DND-41 (cell line): ENCODE results near the gene PTPRC.
"Not testable (repeated sequence)": the region's sequence is repeated elsewhere in the genome, so short reads cannot be mapped to it uniquely, and the experiment has no call there.

Source experiments
- EZH2 ChIP-seq: IDR thresholded peaks from 3 replicates; pipeline ENCODE4 v1.6.1; 2012; ENCODE audit warnings: borderline replicate concordance, low read depth, mild to moderate bottlenecking, moderate library complexity, low read length, inconsistent platforms; ENCODE audit not compliant: severe bottlenecking
- TF ChIP-seq, protein P1 (sequence below): IDR thresholded peaks from 2 replicates; pipeline ENCODE4 v1.5.1; 2012; ENCODE audit warnings: borderline replicate concordance, low read length, moderate library complexity, mild to moderate bottlenecking; ENCODE audit not compliant: poor library complexity, severe bottlenecking; ENCODE audit errors: extremely low read depth

- TF ChIP-seq EZH2: not testable (repeated sequence)
- TF ChIP-seq, protein P1, sequence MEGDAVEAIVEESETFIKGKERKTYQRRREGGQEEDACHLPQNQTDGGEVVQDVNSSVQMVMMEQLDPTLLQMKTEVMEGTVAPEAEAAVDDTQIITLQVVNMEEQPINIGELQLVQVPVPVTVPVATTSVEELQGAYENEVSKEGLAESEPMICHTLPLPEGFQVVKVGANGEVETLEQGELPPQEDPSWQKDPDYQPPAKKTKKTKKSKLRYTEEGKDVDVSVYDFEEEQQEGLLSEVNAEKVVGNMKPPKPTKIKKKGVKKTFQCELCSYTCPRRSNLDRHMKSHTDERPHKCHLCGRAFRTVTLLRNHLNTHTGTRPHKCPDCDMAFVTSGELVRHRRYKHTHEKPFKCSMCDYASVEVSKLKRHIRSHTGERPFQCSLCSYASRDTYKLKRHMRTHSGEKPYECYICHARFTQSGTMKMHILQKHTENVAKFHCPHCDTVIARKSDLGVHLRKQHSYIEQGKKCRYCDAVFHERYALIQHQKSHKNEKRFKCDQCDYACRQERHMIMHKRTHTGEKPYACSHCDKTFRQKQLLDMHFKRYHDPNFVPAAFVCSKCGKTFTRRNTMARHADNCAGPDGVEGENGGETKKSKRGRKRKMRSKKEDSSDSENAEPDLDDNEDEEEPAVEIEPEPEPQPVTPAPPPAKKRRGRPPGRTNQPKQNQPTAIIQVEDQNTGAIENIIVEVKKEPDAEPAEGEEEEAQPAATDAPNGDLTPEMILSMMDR: not testable (repeated sequence)
Measured at GRCh38 chr1:198601310-198601709, 37.5 kb upstream of the PTPRC start.
